GM23338 (cell line): ENCODE data around the gene BDKRB1. TPM values are rescaled to one million over a fixed set of nuclear protein-coding genes. Genes with fewer than 3 reads are reported as not detected.
A peak's percentile ranks its signal among the peaks of the same experiment; 100 is the strongest.

Source experiments
- ATAC-seq: fragments of 200-7000 bp; cut with Tn5 transposase; 3 replicates; pipeline ENCODE4 v1.9.1; 2020
- DNase-seq: peaks from one replicate; pipeline ENCODE4 v3.0.0-alpha.2; 2015; ENCODE audit warnings: low spot score
- H2AFZ ChIP-seq: fragments of 200-600 bp; sonication (generic); 2 replicates; pipeline ENCODE4 v1.8.0; 2016; ENCODE audit warnings: antibody characterized with exemption, mild to moderate bottlenecking, moderate library complexity
- H3F3A ChIP-seq: fragments of 200-600 bp; sonication (generic); replicated peaks from 2 replicates; pipeline ENCODE4 v1.8.0; 2017; ENCODE audit warnings: antibody characterized with exemption, mixed run types, low read depth
- H3K27ac ChIP-seq: fragments of 200-600 bp; sonication (generic); 2 replicates; pipeline ENCODE4 v1.6.1; 2016; ENCODE audit warnings: low read depth
- H3K27me3 ChIP-seq: fragments of 200-600 bp; sonication (generic); 2 replicates; pipeline ENCODE4 v1.8.0; 2016; ENCODE audit warnings: mild to moderate bottlenecking, mixed run types, moderate library complexity; ENCODE audit not compliant: insufficient read depth
- H3K36me3 ChIP-seq: fragments of 200-600 bp; sonication (generic); 2 replicates; pipeline ENCODE4 v1.8.0; 2016; ENCODE audit warnings: mild to moderate bottlenecking; ENCODE audit not compliant: insufficient read depth
- H3K4me1 ChIP-seq: fragments of 200-600 bp; sonication (generic); 2 replicates; pipeline ENCODE4 v1.8.0; 2016; ENCODE audit warnings: mild to moderate bottlenecking, moderate library complexity; ENCODE audit not compliant: insufficient read depth
- H3K4me2 ChIP-seq: fragments of 200-600 bp; sonication (generic); 2 replicates; pipeline ENCODE4 v1.7.1; 2017; ENCODE audit warnings: mixed run types
- H3K4me3 ChIP-seq: fragments of 200-600 bp; sonication (generic); 2 replicates; pipeline ENCODE4 v1.6.1; 2016; ENCODE audit warnings: mixed run types
- H3K79me2 ChIP-seq: fragments of 200-600 bp; sonication (generic); replicated peaks from 2 replicates; pipeline ENCODE4 v1.8.0; 2017; ENCODE audit warnings: mild to moderate bottlenecking; ENCODE audit not compliant: insufficient read depth
- H3K9me2 ChIP-seq: fragments of 200-600 bp; sonication (generic); 2 replicates; pipeline ENCODE4 v1.8.0; 2017; ENCODE audit not compliant: insufficient read depth
- H4K20me1 ChIP-seq: fragments of 200-600 bp; sonication (generic); replicated peaks from 2 replicates; pipeline ENCODE4 v1.8.0; 2017; ENCODE audit warnings: mild to moderate bottlenecking; ENCODE audit not compliant: insufficient read depth
- H3K27ac Mint-ChIP-seq: 2 replicates; pipeline ENCODE4 v1.8.0; 2020; ENCODE audit warnings: inconsistent platforms, mild to moderate bottlenecking, moderate library complexity, mixed read lengths
- H3K27me3 Mint-ChIP-seq: 3 replicates; pipeline ENCODE4 v1.8.0; 2022; ENCODE audit warnings: low read depth, mild to moderate bottlenecking, moderate library complexity, mixed read lengths, inconsistent platforms; ENCODE audit not compliant: insufficient read depth, poor library complexity
- H3K36me3 Mint-ChIP-seq: 3 replicates; pipeline ENCODE4 v1.8.0; 2021; ENCODE audit warnings: low read depth, mild to moderate bottlenecking, inconsistent platforms, moderate library complexity, mixed read lengths
- H3K4me1 Mint-ChIP-seq: 3 replicates; pipeline ENCODE4 v1.8.0; 2020; ENCODE audit warnings: mild to moderate bottlenecking, inconsistent platforms, mixed read lengths
- H3K4me3 Mint-ChIP-seq: 3 replicates; pipeline ENCODE4 v1.8.0; 2021; ENCODE audit warnings: moderate library complexity, mild to moderate bottlenecking, inconsistent platforms, mixed read lengths
- H3K9me3 Mint-ChIP-seq: 3 replicates; pipeline ENCODE4 v1.8.0; 2020; ENCODE audit warnings: moderate library complexity, mild to moderate bottlenecking, inconsistent platforms, mixed read lengths
- CREB1 ChIP-seq: fragments of 250-450 bp; sonication (Bioruptor Pico); IDR thresholded peaks from 2 replicates; pipeline ENCODE4 v1.5.0; 2020; ENCODE audit warnings: low read depth, mild to moderate bottlenecking, moderate library complexity
- EZH2 ChIP-seq: fragments of 200-600 bp; sonication (generic); IDR thresholded peaks from one replicate; pipeline ENCODE4 v1.8.0; 2017; ENCODE audit warnings: antibody characterized with exemption, mild to moderate bottlenecking, low read depth; ENCODE audit not compliant: unreplicated experiment
- EZH2phosphoT487 ChIP-seq: fragments of 200-600 bp; sonication (generic); IDR thresholded peaks from one replicate; pipeline ENCODE4 v1.8.1; 2018; ENCODE audit warnings: antibody characterized with exemption; ENCODE audit not compliant: unreplicated experiment
- JUNB ChIP-seq: IDR thresholded peaks from one replicate; pipeline ENCODE4 v1.6.1; 2016; ENCODE audit warnings: antibody characterized with exemption; ENCODE audit not compliant: unreplicated experiment
- NANOG ChIP-seq: IDR thresholded peaks from 2 replicates; pipeline ENCODE4 v1.6.1; 2016; ENCODE audit warnings: antibody characterized with exemption, borderline replicate concordance
- POLR2AphosphoS5 ChIP-seq: IDR thresholded peaks from 2 replicates; pipeline ENCODE4 v1.6.1; 2016; ENCODE audit warnings: antibody characterized with exemption, low read depth
- STAT1 ChIP-seq: IDR thresholded peaks from one replicate; pipeline ENCODE4 v1.6.1; 2016; ENCODE audit warnings: antibody characterized with exemption; ENCODE audit not compliant: unreplicated experiment
- ZNF114 ChIP-seq: fragments of 250-450 bp; sonication (Bioruptor Pico); IDR thresholded peaks from 2 replicates; pipeline ENCODE4 v1.5.0; 2020; ENCODE audit warnings: mild to moderate bottlenecking, moderate library complexity
- ZNF331 ChIP-seq: fragments of 250-450 bp; sonication (Bioruptor Pico); IDR thresholded peaks from 2 replicates; pipeline ENCODE4 v1.5.0; 2020; ENCODE audit warnings: low read depth, mild to moderate bottlenecking, moderate library complexity
- polyA plus RNA-seq: library from polyadenylated mRNA; unstranded; fragments of >200 nt; fragmentation: Nextera tagmentation; extraction: Ambion mirVana; gene quantifications from 2 replicates; pipeline ENCODE4 v1.2.1, GENCODE V29; 2016
- total RNA-seq: library from RNA; depleted of rRNA; stranded (reverse); fragments of >200 nt; shearing (Covaris generic); gene quantifications from 2 replicates; pipeline ENCODE4 v1.2.3, GENCODE V29; 2014
- TF ChIP-seq, protein P1 (sequence below): IDR thresholded peaks from one replicate; pipeline ENCODE4 v1.6.1; 2018; ENCODE audit warnings: antibody characterized with exemption; ENCODE audit not compliant: unreplicated experiment
- TF ChIP-seq, protein P2 (sequence below): IDR thresholded peaks from 2 replicates; pipeline ENCODE4 v1.6.1; 2016; ENCODE audit warnings: antibody characterized with exemption
- TF ChIP-seq, protein P3 (sequence below), 2 experiments: fragments of 200-600 bp in 1 of 2; sonication (generic) in 1 of 2; conservative IDR thresholded peaks; 2 replicates each; pipeline versions ENCODE4 v1.5.1 to v1.6.1; 2016 to 2017; ENCODE audit warnings: antibody characterized with exemption in 2 of 2, low read depth in 2 of 2, mild to moderate bottlenecking in 2 of 2, moderate library complexity in 1 of 2
- TF ChIP-seq, protein P4 (sequence below): fragments of 250-450 bp; sonication (Bioruptor Pico); IDR thresholded peaks from 2 replicates; pipeline ENCODE4 v1.5.0; 2020; ENCODE audit warnings: mild to moderate bottlenecking, moderate library complexity

BDKRB1 gene
- total and polyA plus RNA-seq, 2 experiments from 2014 or later: not detected

DNA sequence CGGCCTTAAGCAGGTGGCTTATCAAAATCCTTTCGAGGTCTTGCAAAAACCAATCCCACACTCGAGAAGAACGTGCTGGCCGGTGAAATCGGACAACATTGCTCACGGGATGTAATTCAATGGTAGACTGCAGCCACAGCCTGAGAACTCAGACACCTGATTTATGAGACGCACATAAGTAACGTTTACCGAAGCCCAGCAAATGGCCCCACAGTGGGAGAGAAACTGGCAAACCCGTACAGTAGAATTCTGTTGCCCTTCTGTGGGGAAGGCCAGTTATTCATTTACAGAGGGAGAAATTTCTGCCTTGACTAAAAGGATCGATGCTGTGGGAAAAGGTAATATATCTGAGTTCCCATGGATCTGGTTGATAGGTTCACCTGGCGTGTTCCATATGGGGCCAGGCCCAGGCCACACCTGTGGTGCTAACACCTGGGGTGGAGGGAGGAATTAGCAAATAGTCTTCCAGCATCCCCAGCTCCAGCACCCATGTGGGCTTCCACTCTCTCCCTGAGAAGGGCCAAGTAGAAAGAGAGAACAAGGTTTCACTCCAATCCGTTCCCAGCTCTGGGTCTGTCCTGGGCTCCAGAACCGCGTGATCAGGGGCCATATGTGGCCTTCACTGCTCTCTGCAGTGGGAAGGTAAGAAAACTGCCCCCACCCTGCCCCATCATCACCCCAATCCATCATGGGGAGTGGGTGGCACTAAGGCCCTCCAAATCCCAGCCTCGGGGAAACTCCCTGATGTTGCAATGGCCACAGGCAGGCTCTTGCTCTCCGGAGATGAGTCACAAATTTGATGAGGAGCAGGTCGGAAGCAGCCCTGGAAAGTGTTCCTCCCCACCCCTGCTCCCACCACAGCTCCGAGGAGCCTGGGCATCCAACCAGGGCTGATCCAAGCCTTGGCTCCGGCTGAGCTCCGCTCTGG is 12.7 kb downstream of the BDKRB1 start:
- Histone ChIP-seq H3K4me2 (no peak overlapping the region), H3K36me3 (no peaks in the 10 kb centered on the region), H3K4me3 (no peak overlapping the region), H3K27me3 (no peaks in the 10 kb centered on the region), H3K4me1 (no peaks in the 10 kb centered on the region), H3K9me2 (peaks cover 3% of the 10 kb centered on the region; the same call in 1 of the 2 replicates), H3F3A (no peaks in the 10 kb centered on the region), H3K79me2 (no peaks in the 10 kb centered on the region), H3K27ac (no peak overlapping the region), H4K20me1 (no peaks in the 10 kb centered on the region), H2AFZ (no peak overlapping the region; the same call in 1 of the 2 replicates)
- no peak for DNase-seq
- TF ChIP-seq STAT1 (no peak), CREB1 (no peak), JUNB (no peak), NANOG (no peak), POLR2AphosphoS5 (no peak), EZH2 (no peak), EZH2phosphoT487 (no peak), ZNF114 (no peak), ZNF331 (no peak)
- TF ChIP-seq, protein P1, sequence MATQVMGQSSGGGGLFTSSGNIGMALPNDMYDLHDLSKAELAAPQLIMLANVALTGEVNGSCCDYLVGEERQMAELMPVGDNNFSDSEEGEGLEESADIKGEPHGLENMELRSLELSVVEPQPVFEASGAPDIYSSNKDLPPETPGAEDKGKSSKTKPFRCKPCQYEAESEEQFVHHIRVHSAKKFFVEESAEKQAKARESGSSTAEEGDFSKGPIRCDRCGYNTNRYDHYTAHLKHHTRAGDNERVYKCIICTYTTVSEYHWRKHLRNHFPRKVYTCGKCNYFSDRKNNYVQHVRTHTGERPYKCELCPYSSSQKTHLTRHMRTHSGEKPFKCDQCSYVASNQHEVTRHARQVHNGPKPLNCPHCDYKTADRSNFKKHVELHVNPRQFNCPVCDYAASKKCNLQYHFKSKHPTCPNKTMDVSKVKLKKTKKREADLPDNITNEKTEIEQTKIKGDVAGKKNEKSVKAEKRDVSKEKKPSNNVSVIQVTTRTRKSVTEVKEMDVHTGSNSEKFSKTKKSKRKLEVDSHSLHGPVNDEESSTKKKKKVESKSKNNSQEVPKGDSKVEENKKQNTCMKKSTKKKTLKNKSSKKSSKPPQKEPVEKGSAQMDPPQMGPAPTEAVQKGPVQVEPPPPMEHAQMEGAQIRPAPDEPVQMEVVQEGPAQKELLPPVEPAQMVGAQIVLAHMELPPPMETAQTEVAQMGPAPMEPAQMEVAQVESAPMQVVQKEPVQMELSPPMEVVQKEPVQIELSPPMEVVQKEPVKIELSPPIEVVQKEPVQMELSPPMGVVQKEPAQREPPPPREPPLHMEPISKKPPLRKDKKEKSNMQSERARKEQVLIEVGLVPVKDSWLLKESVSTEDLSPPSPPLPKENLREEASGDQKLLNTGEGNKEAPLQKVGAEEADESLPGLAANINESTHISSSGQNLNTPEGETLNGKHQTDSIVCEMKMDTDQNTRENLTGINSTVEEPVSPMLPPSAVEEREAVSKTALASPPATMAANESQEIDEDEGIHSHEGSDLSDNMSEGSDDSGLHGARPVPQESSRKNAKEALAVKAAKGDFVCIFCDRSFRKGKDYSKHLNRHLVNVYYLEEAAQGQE: no peak
- TF ChIP-seq, protein P2, sequence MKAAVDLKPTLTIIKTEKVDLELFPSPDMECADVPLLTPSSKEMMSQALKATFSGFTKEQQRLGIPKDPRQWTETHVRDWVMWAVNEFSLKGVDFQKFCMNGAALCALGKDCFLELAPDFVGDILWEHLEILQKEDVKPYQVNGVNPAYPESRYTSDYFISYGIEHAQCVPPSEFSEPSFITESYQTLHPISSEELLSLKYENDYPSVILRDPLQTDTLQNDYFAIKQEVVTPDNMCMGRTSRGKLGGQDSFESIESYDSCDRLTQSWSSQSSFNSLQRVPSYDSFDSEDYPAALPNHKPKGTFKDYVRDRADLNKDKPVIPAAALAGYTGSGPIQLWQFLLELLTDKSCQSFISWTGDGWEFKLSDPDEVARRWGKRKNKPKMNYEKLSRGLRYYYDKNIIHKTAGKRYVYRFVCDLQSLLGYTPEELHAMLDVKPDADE: no peak
- TF ChIP-seq, protein P3, sequence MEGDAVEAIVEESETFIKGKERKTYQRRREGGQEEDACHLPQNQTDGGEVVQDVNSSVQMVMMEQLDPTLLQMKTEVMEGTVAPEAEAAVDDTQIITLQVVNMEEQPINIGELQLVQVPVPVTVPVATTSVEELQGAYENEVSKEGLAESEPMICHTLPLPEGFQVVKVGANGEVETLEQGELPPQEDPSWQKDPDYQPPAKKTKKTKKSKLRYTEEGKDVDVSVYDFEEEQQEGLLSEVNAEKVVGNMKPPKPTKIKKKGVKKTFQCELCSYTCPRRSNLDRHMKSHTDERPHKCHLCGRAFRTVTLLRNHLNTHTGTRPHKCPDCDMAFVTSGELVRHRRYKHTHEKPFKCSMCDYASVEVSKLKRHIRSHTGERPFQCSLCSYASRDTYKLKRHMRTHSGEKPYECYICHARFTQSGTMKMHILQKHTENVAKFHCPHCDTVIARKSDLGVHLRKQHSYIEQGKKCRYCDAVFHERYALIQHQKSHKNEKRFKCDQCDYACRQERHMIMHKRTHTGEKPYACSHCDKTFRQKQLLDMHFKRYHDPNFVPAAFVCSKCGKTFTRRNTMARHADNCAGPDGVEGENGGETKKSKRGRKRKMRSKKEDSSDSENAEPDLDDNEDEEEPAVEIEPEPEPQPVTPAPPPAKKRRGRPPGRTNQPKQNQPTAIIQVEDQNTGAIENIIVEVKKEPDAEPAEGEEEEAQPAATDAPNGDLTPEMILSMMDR (conservative IDR thresholded peaks at IDR 0.05; ENCODE audit: low read depth in 2 of 2): no peak
- TF ChIP-seq, protein P4, sequence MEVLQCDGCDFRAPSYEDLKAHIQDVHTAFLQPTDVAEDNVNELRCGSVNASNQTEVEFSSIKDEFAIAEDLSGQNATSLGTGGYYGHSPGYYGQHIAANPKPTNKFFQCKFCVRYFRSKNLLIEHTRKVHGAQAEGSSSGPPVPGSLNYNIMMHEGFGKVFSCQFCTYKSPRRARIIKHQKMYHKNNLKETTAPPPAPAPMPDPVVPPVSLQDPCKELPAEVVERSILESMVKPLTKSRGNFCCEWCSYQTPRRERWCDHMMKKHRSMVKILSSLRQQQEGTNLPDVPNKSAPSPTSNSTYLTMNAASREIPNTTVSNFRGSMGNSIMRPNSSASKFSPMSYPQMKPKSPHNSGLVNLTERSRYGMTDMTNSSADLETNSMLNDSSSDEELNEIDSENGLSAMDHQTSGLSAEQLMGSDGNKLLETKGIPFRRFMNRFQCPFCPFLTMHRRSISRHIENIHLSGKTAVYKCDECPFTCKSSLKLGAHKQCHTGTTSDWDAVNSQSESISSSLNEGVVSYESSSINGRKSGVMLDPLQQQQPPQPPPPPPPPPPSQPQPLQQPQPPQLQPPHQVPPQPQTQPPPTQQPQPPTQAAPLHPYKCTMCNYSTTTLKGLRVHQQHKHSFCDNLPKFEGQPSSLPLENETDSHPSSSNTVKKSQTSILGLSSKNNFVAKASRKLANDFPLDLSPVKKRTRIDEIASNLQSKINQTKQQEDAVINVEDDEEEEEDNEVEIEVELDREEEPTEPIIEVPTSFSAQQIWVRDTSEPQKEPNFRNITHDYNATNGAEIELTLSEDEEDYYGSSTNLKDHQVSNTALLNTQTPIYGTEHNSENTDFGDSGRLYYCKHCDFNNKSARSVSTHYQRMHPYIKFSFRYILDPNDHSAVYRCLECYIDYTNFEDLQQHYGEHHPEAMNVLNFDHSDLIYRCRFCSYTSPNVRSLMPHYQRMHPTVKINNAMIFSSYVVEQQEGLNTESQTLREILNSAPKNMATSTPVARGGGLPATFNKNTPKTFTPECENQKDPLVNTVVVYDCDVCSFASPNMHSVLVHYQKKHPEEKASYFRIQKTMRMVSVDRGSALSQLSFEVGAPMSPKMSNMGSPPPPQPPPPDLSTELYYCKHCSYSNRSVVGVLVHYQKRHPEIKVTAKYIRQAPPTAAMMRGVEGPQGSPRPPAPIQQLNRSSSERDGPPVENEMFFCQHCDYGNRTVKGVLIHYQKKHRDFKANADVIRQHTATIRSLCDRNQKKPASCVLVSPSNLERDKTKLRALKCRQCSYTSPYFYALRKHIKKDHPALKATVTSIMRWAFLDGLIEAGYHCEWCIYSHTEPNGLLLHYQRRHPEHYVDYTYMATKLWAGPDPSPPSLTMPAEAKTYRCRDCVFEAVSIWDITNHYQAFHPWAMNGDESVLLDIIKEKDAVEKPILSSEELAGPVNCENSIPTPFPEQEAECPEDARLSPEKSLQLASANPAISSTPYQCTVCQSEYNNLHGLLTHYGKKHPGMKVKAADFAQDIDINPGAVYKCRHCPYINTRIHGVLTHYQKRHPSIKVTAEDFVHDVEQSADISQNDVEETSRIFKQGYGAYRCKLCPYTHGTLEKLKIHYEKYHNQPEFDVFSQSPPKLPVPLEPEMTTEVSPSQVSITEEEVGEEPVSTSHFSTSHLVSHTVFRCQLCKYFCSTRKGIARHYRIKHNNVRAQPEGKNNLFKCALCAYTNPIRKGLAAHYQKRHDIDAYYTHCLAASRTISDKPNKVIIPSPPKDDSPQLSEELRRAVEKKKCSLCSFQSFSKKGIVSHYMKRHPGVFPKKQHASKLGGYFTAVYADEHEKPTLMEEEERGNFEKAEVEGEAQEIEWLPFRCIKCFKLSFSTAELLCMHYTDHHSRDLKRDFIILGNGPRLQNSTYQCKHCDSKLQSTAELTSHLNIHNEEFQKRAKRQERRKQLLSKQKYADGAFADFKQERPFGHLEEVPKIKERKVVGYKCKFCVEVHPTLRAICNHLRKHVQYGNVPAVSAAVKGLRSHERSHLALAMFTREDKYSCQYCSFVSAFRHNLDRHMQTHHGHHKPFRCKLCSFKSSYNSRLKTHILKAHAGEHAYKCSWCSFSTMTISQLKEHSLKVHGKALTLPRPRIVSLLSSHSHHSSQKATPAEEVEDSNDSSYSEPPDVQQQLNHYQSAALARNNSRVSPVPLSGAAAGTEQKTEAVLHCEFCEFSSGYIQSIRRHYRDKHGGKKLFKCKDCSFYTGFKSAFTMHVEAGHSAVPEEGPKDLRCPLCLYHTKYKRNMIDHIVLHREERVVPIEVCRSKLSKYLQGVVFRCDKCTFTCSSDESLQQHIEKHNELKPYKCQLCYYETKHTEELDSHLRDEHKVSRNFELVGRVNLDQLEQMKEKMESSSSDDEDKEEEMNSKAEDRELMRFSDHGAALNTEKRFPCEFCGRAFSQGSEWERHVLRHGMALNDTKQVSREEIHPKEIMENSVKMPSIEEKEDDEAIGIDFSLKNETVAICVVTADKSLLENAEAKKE (CRISPR knock-in tag): no peak
- Mint-ChIP-seq H3K27ac (peak overlapping the region; percentile 31; the same call in 1 of the 2 replicates), H3K27me3 (peaks cover 16% of the 10 kb centered on the region), H3K9me3 (peaks cover 25% of the 10 kb centered on the region), H3K4me3 (no peak overlapping the region), H3K36me3 (peaks cover 10% of the 10 kb centered on the region; the same call in 2 of the 3 replicates), H3K4me1 (no peaks in the 10 kb centered on the region)
- no peak for ATAC-seq
